HEK293 (cell line): ENCODE data around the gene PANX2.

Experiments
- MEIS1 ChIP-seq: sonication (generic); formaldehyde crosslinking; IDR thresholded peaks from 2 replicates; pipeline ENCODE4 v1.8.1; 2022; ENCODE audit warnings: missing genetic modification reagents, mild to moderate bottlenecking, borderline replicate concordance
- SALL2 ChIP-seq: fragments of 450-650 bp; formaldehyde crosslinking; IDR thresholded peaks from 2 replicates; pipeline ENCODE4 v1.5.0; 2017; ENCODE audit warnings: missing biosample characterization, mild to moderate bottlenecking, missing genetic modification characterization, borderline replicate concordance

- no peak for TF ChIP-seq MEIS1 (CRISPR knock-in tag)
- TF ChIP-seq SALL2 (tag by site-specific recombination), result no peak
Observed at GRCh38 chr22:50225200-50225969, 54.9 kb downstream of the PANX2 start.
